ENCODE data around the gene SHROOM3.

SHROOM3 gene

DNA sequence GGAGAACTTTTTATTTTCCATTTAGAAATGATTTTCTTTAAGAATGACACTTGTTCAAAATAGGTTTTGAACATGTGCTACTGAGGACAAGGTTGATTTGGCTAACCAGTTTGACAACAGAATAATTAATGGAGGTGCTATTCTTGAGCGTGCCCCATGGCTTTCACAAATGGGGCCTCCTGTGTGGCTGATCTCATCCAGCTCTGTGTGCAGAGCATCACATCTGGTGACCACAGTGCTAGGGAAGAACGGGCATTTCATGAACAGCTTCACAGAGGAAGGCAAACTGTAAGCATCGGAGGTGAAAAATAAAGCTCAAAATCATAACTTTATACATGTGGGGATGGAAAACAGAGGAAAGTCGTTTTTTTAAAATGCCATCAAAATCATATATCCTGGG lies 314.3 kb downstream of the SHROOM3 start:
- no peak overlapping the region for H3K27ac ChIP-seq (ENCODE audit: low read depth, low read length)
- H3K4me1 ChIP-seq (ENCODE audit: control insufficient read depth in 1 of 2, insufficient read depth in 2 of 2, low read length in 2 of 2): no peaks in the 10 kb centered on the region

GRCh38 chr4:76750716-76751115 lies 315.7 kb downstream of the SHROOM3 start:
- Histone ChIP-seq H3K9ac (ENCODE audit: low read depth in 1 of 2, low read length in 2 of 2) (no peak overlapping the region), H3K4me3 (ENCODE audit: low read depth in 1 of 2, low read length in 2 of 2) (no peak overlapping the region), H3K9me3 (ENCODE audit: control insufficient read depth in 1 of 2, low read length in 2 of 2) (peaks cover 3 to 5% of the 10 kb centered on the region in 2 donors), H3K4me1 (ENCODE audit: control insufficient read depth in 1 of 2, insufficient read depth in 2 of 2, low read length in 2 of 2) (no peaks in the 10 kb centered on the region), H3K27me3 (ENCODE audit: control insufficient read depth in 1 of 2, insufficient read depth in 2 of 2, low read length in 2 of 2) (no peaks in the 10 kb centered on the region), H3K27ac (ENCODE audit: low read depth, low read length) (no peak overlapping the region), H3K36me3 (ENCODE audit: control insufficient read depth in 1 of 2, insufficient read depth in 2 of 2, low read length in 2 of 2) (peaks cover 28 to 54% of the 10 kb centered on the region in 2 donors)

More for the DNA sequence above, 314.3 kb downstream of the SHROOM3 start:
- Histone ChIP-seq H3K9ac (ENCODE audit: low read depth in 1 of 2, low read length in 2 of 2) (no peak overlapping the region), H3K27me3 (ENCODE audit: control insufficient read depth in 1 of 2, insufficient read depth in 2 of 2, low read length in 2 of 2) (no peaks in the 10 kb centered on the region), H3K9me3 (ENCODE audit: control insufficient read depth in 1 of 2, low read length in 2 of 2) (peaks cover 3 to 5% of the 10 kb centered on the region in 2 donors), H3K36me3 (ENCODE audit: control insufficient read depth in 1 of 2, insufficient read depth in 2 of 2, low read length in 2 of 2) (peaks cover 17 to 44% of the 10 kb centered on the region in 2 donors), H3K4me3 (ENCODE audit: low read depth in 1 of 2, low read length in 2 of 2) (no peak overlapping the region)

- no peaks in the 10 kb centered on the region for H3K27me3 ChIP-seq (ENCODE audit: control insufficient read depth in 1 of 2, insufficient read depth in 2 of 2, low read length in 2 of 2)
Measured at GRCh38 chr4:76751612-76752343, 316.7 kb downstream of the SHROOM3 start.

GRCh38 chr4:76752861-76753501 lies 318.0 kb downstream of the SHROOM3 start:
- Histone ChIP-seq H3K9me3 (ENCODE audit: control insufficient read depth in 1 of 2, low read length in 2 of 2) (peaks cover 3 to 5% of the 10 kb centered on the region in 2 donors), H3K9ac (ENCODE audit: low read depth in 1 of 2, low read length in 2 of 2) (no peak overlapping the region), H3K27me3 (ENCODE audit: control insufficient read depth in 1 of 2, insufficient read depth in 2 of 2, low read length in 2 of 2) (no peaks in the 10 kb centered on the region), H3K4me3 (ENCODE audit: low read depth in 1 of 2, low read length in 2 of 2) (no peak overlapping the region), H3K27ac (ENCODE audit: low read depth, low read length) (no peak overlapping the region), H3K36me3 (ENCODE audit: control insufficient read depth in 1 of 2, insufficient read depth in 2 of 2, low read length in 2 of 2) (peaks cover 37 to 69% of the 10 kb centered on the region in 2 donors), H3K4me1 (ENCODE audit: control insufficient read depth in 1 of 2, insufficient read depth in 2 of 2, low read length in 2 of 2) (no peaks in the 10 kb centered on the region)

More at GRCh38 chr4:76751612-76752343, 316.7 kb downstream of the SHROOM3 start:
- H3K4me3 ChIP-seq (ENCODE audit: low read depth in 1 of 2, low read length in 2 of 2): no peak overlapping the region
- peaks cover 3 to 5% of the 10 kb centered on the region in 2 donors for H3K9me3 ChIP-seq (ENCODE audit: control insufficient read depth in 1 of 2, low read length in 2 of 2)
- H3K27ac ChIP-seq (ENCODE audit: low read depth, low read length): no peak overlapping the region
- H3K9ac ChIP-seq (ENCODE audit: low read depth in 1 of 2, low read length in 2 of 2): no peak overlapping the region
- H3K36me3 ChIP-seq (ENCODE audit: control insufficient read depth in 1 of 2, insufficient read depth in 2 of 2, low read length in 2 of 2): peaks cover 32 to 62% of the 10 kb centered on the region in 2 donors
- H3K4me1 ChIP-seq (ENCODE audit: control insufficient read depth in 1 of 2, insufficient read depth in 2 of 2, low read length in 2 of 2): no peaks in the 10 kb centered on the region

DNA sequence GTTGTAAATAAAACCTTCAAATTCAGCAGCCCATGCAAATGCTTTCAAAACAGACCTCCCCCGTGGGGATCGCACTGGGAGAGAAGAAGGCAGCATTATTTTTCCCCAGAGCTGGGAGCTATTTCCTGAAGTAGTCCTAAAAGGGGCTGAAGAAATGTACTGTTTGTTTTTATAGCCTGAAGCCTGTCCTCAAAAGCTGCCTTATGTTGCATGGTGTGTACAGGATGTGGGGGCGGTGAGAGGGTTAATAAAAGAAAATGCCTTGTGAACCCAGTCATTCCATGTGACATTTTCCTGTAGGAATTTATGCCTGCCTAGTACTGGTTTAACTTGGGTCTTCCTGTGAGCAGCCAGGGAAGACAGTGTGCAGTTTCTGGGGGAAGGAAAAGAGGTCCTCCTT lies 318.8 kb downstream of the SHROOM3 start:
- H3K4me3 ChIP-seq (ENCODE audit: low read depth in 1 of 2, low read length in 2 of 2): no peak overlapping the region
- peaks cover 37 to 69% of the 10 kb centered on the region in 2 donors for H3K36me3 ChIP-seq (ENCODE audit: control insufficient read depth in 1 of 2, insufficient read depth in 2 of 2, low read length in 2 of 2)

GRCh38 chr4:76754439-76754838 lies 319.4 kb downstream of the SHROOM3 start:
- H3K27ac ChIP-seq (ENCODE audit: low read depth, low read length): no peak overlapping the region

More for the DNA sequence above, 318.8 kb downstream of the SHROOM3 start:
- H3K27ac ChIP-seq (ENCODE audit: low read depth, low read length): no peak overlapping the region
- H3K9me3 ChIP-seq (ENCODE audit: control insufficient read depth in 1 of 2, low read length in 2 of 2): peaks cover 3 to 5% of the 10 kb centered on the region in 2 donors
- H3K27me3 ChIP-seq (ENCODE audit: control insufficient read depth in 1 of 2, insufficient read depth in 2 of 2, low read length in 2 of 2): no peaks in the 10 kb centered on the region
- H3K4me1 ChIP-seq (ENCODE audit: control insufficient read depth in 1 of 2, insufficient read depth in 2 of 2, low read length in 2 of 2): no peaks in the 10 kb centered on the region
- no peak overlapping the region for H3K9ac ChIP-seq (ENCODE audit: low read depth in 1 of 2, low read length in 2 of 2)

GRCh38 chr4:76755756-76756155 lies 320.7 kb downstream of the SHROOM3 start:
- Histone ChIP-seq H3K4me3 (ENCODE audit: low read depth in 1 of 2, low read length in 2 of 2) (no peak overlapping the region), H3K27me3 (ENCODE audit: control insufficient read depth in 1 of 2, insufficient read depth in 2 of 2, low read length in 2 of 2) (no peaks in the 10 kb centered on the region), H3K4me1 (ENCODE audit: control insufficient read depth in 1 of 2, insufficient read depth in 2 of 2, low read length in 2 of 2) (no peaks in the 10 kb centered on the region), H3K9me3 (ENCODE audit: control insufficient read depth in 1 of 2, low read length in 2 of 2) (peaks cover 3 to 5% of the 10 kb centered on the region in 2 donors), H3K9ac (ENCODE audit: low read depth in 1 of 2, low read length in 2 of 2) (no peak overlapping the region), H3K27ac (ENCODE audit: low read depth, low read length) (no peak overlapping the region), H3K36me3 (ENCODE audit: control insufficient read depth in 1 of 2, insufficient read depth in 2 of 2, low read length in 2 of 2) (peaks cover 54 to 78% of the 10 kb centered on the region in 2 donors)

More at GRCh38 chr4:76754439-76754838, 319.4 kb downstream of the SHROOM3 start:
- Histone ChIP-seq H3K4me3 (ENCODE audit: low read depth in 1 of 2, low read length in 2 of 2) (no peak overlapping the region), H3K36me3 (ENCODE audit: control insufficient read depth in 1 of 2, insufficient read depth in 2 of 2, low read length in 2 of 2) (peaks cover 41 to 73% of the 10 kb centered on the region in 2 donors), H3K27me3 (ENCODE audit: control insufficient read depth in 1 of 2, insufficient read depth in 2 of 2, low read length in 2 of 2) (no peaks in the 10 kb centered on the region), H3K9ac (ENCODE audit: low read depth in 1 of 2, low read length in 2 of 2) (no peak overlapping the region), H3K4me1 (ENCODE audit: control insufficient read depth in 1 of 2, insufficient read depth in 2 of 2, low read length in 2 of 2) (no peaks in the 10 kb centered on the region), H3K9me3 (ENCODE audit: control insufficient read depth in 1 of 2, low read length in 2 of 2) (peaks cover 3 to 5% of the 10 kb centered on the region in 2 donors)

DNA sequence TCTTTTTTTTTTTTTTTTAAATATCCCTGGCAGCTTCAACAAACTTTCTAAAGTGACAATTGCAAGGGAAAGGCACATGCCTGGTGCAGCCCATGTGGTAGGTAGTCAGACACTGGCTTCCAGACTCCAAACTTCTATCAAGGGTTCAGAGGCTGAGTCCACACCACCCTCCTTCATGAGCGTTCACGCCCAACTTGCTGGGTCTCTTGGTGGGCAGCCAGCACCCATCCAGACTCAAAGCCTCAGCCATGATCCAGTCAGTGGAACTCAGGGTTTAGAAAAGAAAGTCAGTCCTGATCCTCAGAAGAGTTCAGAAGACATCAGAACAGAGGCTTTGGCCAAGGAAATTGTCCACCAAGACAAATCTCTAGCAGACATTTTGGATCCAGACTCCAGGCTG lies 321.4 kb downstream of the SHROOM3 start:
- Histone ChIP-seq H3K4me1 (ENCODE audit: control insufficient read depth in 1 of 2, insufficient read depth in 2 of 2, low read length in 2 of 2) (no peaks in the 10 kb centered on the region), H3K27ac (ENCODE audit: low read depth, low read length) (no peak overlapping the region), H3K9ac (ENCODE audit: low read depth in 1 of 2, low read length in 2 of 2) (no peak overlapping the region), H3K27me3 (ENCODE audit: control insufficient read depth in 1 of 2, insufficient read depth in 2 of 2, low read length in 2 of 2) (no peaks in the 10 kb centered on the region), H3K4me3 (ENCODE audit: low read depth in 1 of 2, low read length in 2 of 2) (no peak overlapping the region), H3K36me3 (ENCODE audit: control insufficient read depth in 1 of 2, insufficient read depth in 2 of 2, low read length in 2 of 2) (peaks cover 54 to 79% of the 10 kb centered on the region in 2 donors), H3K9me3 (ENCODE audit: control insufficient read depth in 1 of 2, low read length in 2 of 2) (peaks cover 3 to 5% of the 10 kb centered on the region in 2 donors)

GRCh38 chr4:76757418-76757939 lies 322.4 kb downstream of the SHROOM3 start:
- Histone ChIP-seq H3K36me3 (ENCODE audit: control insufficient read depth in 1 of 2, insufficient read depth in 2 of 2, low read length in 2 of 2) (peaks cover 51 to 80% of the 10 kb centered on the region in 2 donors), H3K27ac (ENCODE audit: low read depth, low read length) (no peak overlapping the region), H3K27me3 (ENCODE audit: control insufficient read depth in 1 of 2, insufficient read depth in 2 of 2, low read length in 2 of 2) (no peaks in the 10 kb centered on the region), H3K9me3 (ENCODE audit: control insufficient read depth in 1 of 2, low read length in 2 of 2) (no peaks in the 10 kb centered on the region), H3K4me3 (ENCODE audit: low read depth in 1 of 2, low read length in 2 of 2) (no peak overlapping the region), H3K9ac (ENCODE audit: low read depth in 1 of 2, low read length in 2 of 2) (no peak overlapping the region), H3K4me1 (ENCODE audit: control insufficient read depth in 1 of 2, insufficient read depth in 2 of 2, low read length in 2 of 2) (no peaks in the 10 kb centered on the region)

- H3K27me3 ChIP-seq (ENCODE audit: control insufficient read depth in 1 of 2, insufficient read depth in 2 of 2, low read length in 2 of 2): no peaks in the 10 kb centered on the region
- H3K4me3 ChIP-seq (ENCODE audit: low read depth in 1 of 2, low read length in 2 of 2): no peak overlapping the region
- H3K36me3 ChIP-seq (ENCODE audit: control insufficient read depth in 1 of 2, insufficient read depth in 2 of 2, low read length in 2 of 2): peaks cover 51 to 73% of the 10 kb centered on the region in 2 donors
- H3K9ac ChIP-seq (ENCODE audit: low read depth in 1 of 2, low read length in 2 of 2): no peak overlapping the region
- no peaks in the 10 kb centered on the region for H3K4me1 ChIP-seq (ENCODE audit: control insufficient read depth in 1 of 2, insufficient read depth in 2 of 2, low read length in 2 of 2)
- no peaks in the 10 kb centered on the region for H3K9me3 ChIP-seq (ENCODE audit: control insufficient read depth in 1 of 2, low read length in 2 of 2)
- no peak overlapping the region for H3K27ac ChIP-seq (ENCODE audit: low read depth, low read length)
Measured at GRCh38 chr4:76758290-76758882, 323.4 kb downstream of the SHROOM3 start.

Measured in duodenal mucosa (tissue), 2 donors.